ENCODE results near the gene OR5A1.
"Not testable (repeated sequence)": the region's sequence is repeated elsewhere in the genome, so short reads cannot be mapped to it uniquely, and the experiment has no call there.

OR5A1 gene

DNA sequence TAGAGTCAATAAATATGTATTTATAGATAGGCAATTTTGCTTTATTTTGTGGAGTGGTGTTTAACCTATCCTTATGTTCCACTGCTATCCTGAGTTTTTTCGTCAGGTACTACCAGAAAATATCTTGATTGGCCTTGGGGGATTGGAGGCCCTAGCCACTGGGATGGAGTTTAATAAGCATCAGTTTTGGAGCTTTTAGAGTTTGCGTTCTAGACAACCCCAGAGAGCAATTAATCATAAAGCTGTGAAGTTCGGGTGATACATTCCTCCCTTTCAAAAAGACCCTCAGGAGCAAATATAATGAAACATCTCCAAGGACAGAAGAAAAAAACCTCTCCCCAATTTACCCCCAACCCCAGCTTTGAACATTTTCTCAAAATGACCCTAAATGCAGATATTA is at the start of gene OR5A1:
Gene OR5A1, plus strand, starts transcription at position 301 of the 400 bp plus-strand sequence. CDS start 6,700 bp downstream, outside the sequence.
- DNase-seq, result no peak

DNA sequence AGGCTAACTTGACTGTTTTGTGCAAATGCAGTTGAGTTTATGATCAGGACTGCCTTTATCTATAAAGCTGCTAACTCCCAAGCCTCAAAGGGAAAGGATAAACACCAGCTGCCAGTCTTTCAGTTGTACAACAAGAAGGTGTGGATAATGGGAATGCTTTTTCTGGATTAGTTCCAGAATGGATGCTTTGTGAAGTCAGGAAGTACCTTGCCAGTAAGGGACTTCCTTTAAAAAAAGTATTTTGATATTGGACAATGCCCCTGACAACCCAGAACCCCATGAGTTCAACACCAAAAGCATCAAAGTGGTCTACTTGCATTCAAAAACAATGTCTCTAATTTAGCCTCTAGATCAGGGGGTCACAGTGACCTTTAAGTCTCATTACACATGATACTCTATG is 42.1 kb upstream of the OR5A1 start:
- DNase-seq, result no peak

- DNase-seq, result no peak
Measured at GRCh38 chr11:59400461-59401261, 35.6 kb upstream of the OR5A1 start.

DNA sequence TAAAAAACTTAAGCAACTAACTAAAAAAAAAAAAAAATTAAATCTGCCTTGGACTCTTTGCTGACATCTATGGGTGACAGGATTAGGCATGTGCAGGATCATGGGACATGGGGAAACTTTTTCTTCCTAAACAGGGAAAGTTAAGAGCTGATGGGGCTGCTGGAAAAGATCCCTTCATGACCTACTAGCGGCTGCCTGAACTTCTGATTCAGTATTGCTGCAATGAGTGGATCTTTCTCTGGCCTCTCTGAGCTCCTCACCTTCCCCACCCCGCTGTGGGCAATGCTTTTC is 35.1 kb upstream of the OR5A1 start:
- no peak for DNase-seq

GRCh38 chr11:59403546-59403945 is 32.7 kb upstream of the OR5A1 start:
- DNase-seq, result no peak

GRCh38 chr11:59413646-59414045 is 22.6 kb upstream of the OR5A1 start:
- no peak for DNase-seq

- no peak for DNase-seq
Measured at GRCh38 chr11:59415111-59415510, 21.2 kb upstream of the OR5A1 start.

- DNase-seq, result no peak
Measured at GRCh38 chr11:59416613-59417012, 19.7 kb upstream of the OR5A1 start.

DNA sequence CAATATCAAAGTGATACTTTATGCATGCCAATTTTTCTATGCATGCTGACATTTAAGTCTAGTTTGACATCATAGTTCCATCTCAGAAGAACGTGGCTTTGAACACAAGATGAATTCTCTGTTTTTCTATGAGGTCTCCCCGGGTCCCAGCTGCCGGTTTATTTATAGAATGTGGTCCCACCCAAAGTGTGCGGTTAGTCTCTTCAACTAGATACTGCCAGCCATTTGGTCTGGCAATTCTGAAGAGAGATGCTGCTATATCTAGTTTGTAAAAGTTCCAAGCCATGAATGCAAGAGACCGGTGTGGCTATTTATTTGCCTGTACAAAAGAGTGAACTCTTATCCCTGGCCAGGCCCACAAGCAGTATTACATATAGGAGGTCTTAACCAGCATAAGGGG is 19.2 kb upstream of the OR5A1 start:
- DNase-seq, result no peak

DNA sequence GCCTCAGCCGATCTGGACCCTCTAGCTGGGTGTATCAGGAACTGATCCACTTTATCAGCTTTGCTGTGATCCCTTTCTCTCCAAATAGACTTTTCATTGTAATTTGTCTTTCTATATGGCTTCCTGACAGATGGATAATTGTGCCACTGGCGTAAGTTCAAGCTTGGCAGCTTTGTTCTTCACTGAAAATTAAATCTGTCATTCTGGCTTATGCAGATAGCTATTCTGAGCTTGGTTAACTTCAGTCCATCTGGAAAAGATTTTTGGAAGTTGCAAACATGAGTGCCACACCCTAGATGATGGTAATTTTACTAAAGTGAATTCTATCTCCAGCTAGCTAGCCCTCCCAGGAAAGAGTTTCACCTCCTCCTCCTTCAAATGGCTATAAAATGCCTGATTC is 18.1 kb upstream of the OR5A1 start:
- DNase-seq, result no peak

GRCh38 chr11:59423835-59424234 is 12.4 kb upstream of the OR5A1 start:
- no peak for DNase-seq

GRCh38 chr11:59425131-59425530 is 11.1 kb upstream of the OR5A1 start:
- no peak for DNase-seq

- no peak for DNase-seq
Measured at GRCh38 chr11:59426361-59427067, 9.8 kb upstream of the OR5A1 start, which contains the start of gene OR5A2. Gene OR5A2 (minus strand): TSS chr11:59426413. CDS start chr11:59422953, 3,460 bp downstream.

GRCh38 chr11:59427068-59427382 is 9.2 kb upstream of the OR5A1 start:
- DNase-seq, result no peak

GRCh38 chr11:59429924-59430516 is 6.2 kb upstream of the OR5A1 start:
- no peak for DNase-seq

DNA sequence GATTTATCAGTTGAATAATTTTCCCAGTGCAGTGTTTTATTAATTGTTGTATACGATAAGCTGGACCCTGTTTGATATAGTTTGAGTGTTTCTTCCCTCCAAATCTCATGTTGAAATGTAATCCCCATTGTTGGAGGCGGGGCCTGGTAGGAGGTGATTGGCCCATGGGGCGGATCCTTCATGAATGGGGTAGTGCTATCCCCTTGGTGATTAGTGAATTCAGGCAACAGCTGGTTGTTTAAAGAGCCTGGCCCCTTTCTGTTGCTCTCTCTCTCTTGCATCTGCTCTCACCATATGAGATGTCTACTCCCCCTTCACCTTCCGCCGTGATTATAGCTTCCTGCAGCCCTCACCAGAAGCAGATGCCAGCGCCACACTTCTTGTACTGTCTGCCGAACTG is 1.5 kb downstream of the OR5A1 start:
- DNase-seq, result no peak

DNA sequence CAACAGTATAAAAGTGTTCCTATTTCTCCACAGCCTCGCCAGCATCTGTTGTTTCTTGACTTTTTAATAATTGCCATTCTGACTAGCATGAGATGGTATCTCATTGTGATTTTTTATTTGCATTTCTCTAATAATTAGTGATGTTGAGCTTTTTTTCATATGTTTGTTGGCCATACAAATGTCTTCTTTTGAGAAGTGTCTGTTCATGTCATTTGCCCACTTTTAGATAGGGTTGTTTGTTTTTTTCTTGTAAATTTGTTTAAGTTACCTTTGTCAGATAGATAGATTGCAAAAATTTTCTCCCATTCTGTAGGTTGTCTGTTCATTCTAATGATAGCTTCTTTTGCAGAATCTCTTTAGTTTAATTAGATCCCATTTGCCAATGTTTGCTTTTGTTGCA is 9.4 kb downstream of the OR5A1 start:
- DNase-seq, result not testable (repeated sequence)

DNA sequence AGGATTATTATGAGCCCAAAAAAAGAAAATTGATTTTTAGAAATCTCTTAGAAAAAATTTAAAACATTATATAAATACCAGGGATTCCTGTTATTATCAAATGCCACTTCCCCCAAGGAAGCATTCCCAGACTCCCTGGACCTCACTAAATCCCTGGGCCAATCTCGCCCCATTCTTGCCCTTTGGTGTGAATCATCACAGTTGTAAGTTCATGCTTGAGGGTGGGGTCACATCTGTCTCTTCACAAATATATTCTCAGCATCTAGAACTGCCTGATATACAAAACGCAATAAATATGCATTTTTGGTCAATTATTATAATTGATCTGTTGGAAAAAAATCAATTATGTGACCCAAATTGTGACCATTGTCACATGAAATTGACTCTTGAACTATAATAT is 12.2 kb downstream of the OR5A1 start:
- no peak for DNase-seq

- DNase-seq, result no peak
Measured at GRCh38 chr11:59456661-59457060, 20.4 kb downstream of the OR5A1 start, which contains the start of gene OR4D6. Gene OR4D6 (plus strand): TSS chr11:59456961. CDS start chr11:59456961, 0 bp downstream.

GRCh38 chr11:59459916-59460315 is 23.6 kb downstream of the OR5A1 start:
- no peak for DNase-seq

DNA sequence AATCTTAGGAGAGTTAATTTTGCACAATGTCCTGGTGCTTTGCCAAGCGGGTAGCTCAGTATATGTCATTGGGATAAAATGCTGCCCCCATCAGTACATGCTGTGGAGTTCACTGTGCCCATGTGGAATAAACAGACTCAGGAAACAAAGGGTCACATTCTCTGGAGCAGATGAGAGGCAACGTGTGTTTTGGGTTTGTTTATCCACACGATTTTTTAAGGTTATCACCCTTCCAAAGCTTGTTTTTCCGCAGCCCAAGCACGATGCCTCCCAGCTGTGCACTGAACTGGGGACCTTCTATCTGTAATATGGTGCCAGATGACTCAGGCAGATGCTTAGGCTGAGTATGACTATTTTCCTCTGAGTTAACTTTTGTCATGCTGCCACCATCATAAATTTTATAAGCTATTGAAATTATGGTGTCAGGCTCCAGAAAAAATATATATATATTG is 26.9 kb downstream of the OR5A1 start:
- DNase-seq, result no peak

DNA sequence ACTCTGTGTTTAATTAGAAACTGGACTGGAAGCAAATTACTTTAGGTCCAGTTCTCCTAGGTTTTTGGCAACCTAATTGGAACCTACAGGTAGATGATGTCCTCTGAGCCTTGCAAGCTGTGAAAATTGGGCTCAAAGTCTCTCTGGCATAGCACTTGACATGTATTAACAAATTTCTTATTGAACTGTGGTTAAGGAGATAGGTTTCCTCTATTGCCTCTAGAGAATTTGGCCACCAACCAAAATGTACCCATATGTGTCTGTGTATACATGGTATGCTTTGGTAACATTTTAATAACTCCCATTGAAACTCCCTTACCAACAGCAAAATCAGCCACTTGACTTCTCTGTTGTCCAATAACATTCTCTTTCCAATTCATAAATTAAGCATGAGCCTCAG is 36.7 kb downstream of the OR5A1 start, which contains the start of gene OR4D10:
Gene OR4D10, plus strand, starts transcription at position 301 of the 400 bp plus-strand sequence. CDS start 4,115 bp downstream, outside the sequence.
- no peak for DNase-seq

GRCh38 chr11:59475176-59475575 is 38.9 kb downstream of the OR5A1 start:
- DNase-seq, result no peak

- no peak for DNase-seq
Measured at GRCh38 chr11:59479906-59480305, 43.6 kb downstream of the OR5A1 start.
